MCF 10A (cell line): ENCODE data around the gene FKBP1B. TPM values are rescaled to one million over a fixed set of nuclear protein-coding genes. Genes with fewer than 3 reads are reported as not detected.

Experiments
- BruUV-seq: library from RNA; stranded (reverse); fragments of 400-500 nt; replicated peaks from 2 replicates; lab custom pipeline; 2021; lab: Mats Ljungman, UMichigan
- CTCF ChIA-PET: fragments of 300-600 bp; sonication (Branson Sonifier 250); formaldehyde crosslinking; extraction: SDS; loops from one replicate; lab custom pipeline; 2021; ENCODE audit warnings: antibody characterized with exemption, inconsistent platforms; lab: Yijun Ruan, JAX
- POLR2A ChIA-PET: fragments of 300-600, 350-650 bp; sonication (Branson Sonifier 250); formaldehyde crosslinking; extraction: SDS; loops from one replicate; lab custom pipeline; 2020; ENCODE audit warnings: antibody characterized with exemption, inconsistent platforms; lab: Yijun Ruan, JAX
- DNase-seq: peaks from one replicate; pipeline ENCODE4 v3.0.0-alpha.2; 2018; ENCODE audit not compliant: unreplicated experiment
- H3K27ac Mint-ChIP-seq: one replicate; pipeline ENCODE4 v1.8.0; 2022; ENCODE audit warnings: mild to moderate bottlenecking, low read depth, mixed read lengths; ENCODE audit not compliant: unreplicated experiment
- H3K27me3 Mint-ChIP-seq: one replicate; pipeline ENCODE4 v1.8.0; 2022; ENCODE audit warnings: mixed read lengths; ENCODE audit not compliant: insufficient read depth, unreplicated experiment
- H3K36me3 Mint-ChIP-seq: one replicate; pipeline ENCODE4 v1.8.0; 2022; ENCODE audit warnings: mild to moderate bottlenecking, moderate library complexity, mixed read lengths; ENCODE audit not compliant: insufficient read depth, unreplicated experiment
- H3K4me1 Mint-ChIP-seq: one replicate; pipeline ENCODE4 v1.8.0; 2022; ENCODE audit warnings: mixed read lengths; ENCODE audit not compliant: insufficient read depth, unreplicated experiment
- H3K4me3 Mint-ChIP-seq: one replicate; pipeline ENCODE4 v1.8.0; 2022; ENCODE audit warnings: mild to moderate bottlenecking, moderate library complexity, mixed read lengths; ENCODE audit not compliant: unreplicated experiment
- H3K9me3 Mint-ChIP-seq: one replicate; pipeline ENCODE4 v1.8.0; 2022; ENCODE audit warnings: mixed read lengths; ENCODE audit not compliant: unreplicated experiment
- intact Hi-C: fragments of 100-400 bp; cut with micrococcal nuclease; formaldehyde crosslinking; loops from 2 replicates; pipeline ENCODE4 v1.14.1; 2022
- total RNA-seq: library from RNA; stranded (reverse); gene quantifications from 2 replicates; pipeline ENCODE4 v1.2.3, GENCODE V29; 2022
- TF ChIP-seq, protein P1 (sequence below): fragments of 200-600 bp; IDR thresholded peaks from one replicate; pipeline ENCODE4 v1.8.0; 2022; ENCODE audit warnings: antibody characterized with exemption, mild to moderate bottlenecking; ENCODE audit not compliant: unreplicated experiment

The FKBP1B gene
- total RNA-seq, 1 experiment from 2014 or later: 1.7 TPM

DNA sequence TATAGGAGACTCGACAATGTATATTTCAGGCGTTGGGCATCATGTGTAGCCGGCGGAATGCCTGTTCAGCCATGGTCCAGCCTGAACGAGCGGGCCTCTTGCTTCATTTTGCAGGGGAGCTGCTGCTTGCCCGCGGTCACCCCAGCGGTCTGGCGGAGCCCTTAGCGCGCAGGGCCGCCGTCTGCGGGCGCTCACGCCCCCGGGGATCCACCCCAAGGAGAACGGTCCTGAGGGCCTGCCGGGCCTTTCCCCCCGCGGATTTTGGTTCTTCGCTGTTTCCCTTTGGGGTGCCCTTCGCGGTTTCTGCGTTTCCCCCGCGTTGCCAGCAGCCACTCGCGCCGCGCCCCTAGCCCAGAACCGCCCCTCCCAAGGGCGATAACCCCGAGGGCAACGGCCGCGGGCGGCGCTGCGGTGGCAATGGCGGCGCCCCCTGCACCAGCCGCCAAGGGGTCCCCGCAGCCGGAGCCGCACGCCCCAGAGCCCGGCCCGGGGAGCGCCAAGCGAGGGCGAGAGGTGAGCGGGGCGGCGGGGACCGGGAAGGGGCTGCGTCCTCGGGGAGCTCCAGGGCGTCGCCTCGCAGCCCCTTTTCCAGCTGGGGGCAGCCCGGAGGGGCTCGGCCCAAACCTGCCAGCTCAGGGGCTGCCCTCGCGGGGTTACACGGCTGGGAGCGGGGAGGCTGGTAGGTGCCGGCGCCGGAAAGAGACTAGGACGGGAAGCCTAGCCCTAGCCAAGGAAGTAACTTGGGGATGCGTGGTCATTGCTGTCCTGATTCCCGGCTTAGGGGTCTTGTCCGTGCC is 39.7 kb upstream of the FKBP1B start, which contains the start of gene MFSD2B:
Gene MFSD2B, plus strand, starts transcription at position 406 of the 797 bp plus-strand sequence. Its CDS starts 12 bp downstream, at position 418.
- BruUV-seq: no TSS peak
- Mint-ChIP-seq H3K27me3 (no peaks in the 10 kb centered on the region), H3K36me3 (no peaks in the 10 kb centered on the region), H3K4me3 (no peak within 1 kb of the TSS), H3K27ac (no peak within 1 kb of the TSS), H3K4me1 (no peaks in the 10 kb centered on the region), H3K9me3 (no peaks in the 10 kb centered on the region)
- TF ChIP-seq, protein P1, sequence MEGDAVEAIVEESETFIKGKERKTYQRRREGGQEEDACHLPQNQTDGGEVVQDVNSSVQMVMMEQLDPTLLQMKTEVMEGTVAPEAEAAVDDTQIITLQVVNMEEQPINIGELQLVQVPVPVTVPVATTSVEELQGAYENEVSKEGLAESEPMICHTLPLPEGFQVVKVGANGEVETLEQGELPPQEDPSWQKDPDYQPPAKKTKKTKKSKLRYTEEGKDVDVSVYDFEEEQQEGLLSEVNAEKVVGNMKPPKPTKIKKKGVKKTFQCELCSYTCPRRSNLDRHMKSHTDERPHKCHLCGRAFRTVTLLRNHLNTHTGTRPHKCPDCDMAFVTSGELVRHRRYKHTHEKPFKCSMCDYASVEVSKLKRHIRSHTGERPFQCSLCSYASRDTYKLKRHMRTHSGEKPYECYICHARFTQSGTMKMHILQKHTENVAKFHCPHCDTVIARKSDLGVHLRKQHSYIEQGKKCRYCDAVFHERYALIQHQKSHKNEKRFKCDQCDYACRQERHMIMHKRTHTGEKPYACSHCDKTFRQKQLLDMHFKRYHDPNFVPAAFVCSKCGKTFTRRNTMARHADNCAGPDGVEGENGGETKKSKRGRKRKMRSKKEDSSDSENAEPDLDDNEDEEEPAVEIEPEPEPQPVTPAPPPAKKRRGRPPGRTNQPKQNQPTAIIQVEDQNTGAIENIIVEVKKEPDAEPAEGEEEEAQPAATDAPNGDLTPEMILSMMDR: no peak
- POLR2A ChIA-PET: interaction anchor here (0.6 kb wide), 1 partner anchor 17 kb away, joined by 3 read pairs; no protein-coding TSS in a partner anchor
- intact Hi-C loops: no loop called here
- DNase-seq: no peak
- CTCF ChIA-PET: interaction anchor here (0.8 kb wide), 1 partner anchor 74 kb away, joined by 4 read pairs; no protein-coding TSS in a partner anchor

DNA sequence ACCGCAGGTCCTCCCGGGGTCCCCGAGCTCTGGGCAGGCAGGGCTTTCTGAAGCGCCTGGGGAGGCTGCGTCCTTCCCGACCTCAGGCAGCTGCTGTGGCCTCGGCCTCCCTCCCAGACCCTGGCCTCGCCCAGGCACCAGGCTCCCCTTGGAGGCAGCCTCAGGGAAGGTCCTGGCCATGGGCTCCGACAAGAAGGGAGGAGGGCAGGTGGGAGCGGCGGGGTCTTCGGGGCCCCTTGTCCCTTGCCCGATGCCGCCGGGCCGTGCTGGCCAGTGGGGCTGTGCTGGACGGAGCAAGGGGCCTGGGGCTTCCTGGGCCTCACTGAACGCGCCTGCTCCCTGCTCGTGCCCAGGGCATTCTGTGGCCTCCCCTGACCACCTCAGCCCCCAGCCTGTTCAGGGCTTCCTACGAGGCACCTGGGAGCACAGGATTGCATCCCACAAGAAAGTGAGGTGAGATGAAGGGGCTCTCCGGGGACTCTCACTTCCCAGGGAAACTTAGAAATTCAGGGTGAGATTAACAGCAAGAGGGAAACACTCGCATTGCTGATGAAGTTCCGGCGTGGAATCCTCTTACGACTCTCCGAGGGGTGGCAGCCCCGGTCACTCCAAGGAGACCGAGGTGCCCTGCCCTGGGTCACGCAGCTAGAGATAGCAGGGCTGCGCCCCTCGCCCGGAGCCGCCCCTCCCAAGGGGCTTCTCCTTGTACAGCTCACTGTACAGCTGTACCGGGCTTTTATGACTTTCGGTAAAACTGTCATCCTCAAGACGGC is 38.9 kb upstream of the FKBP1B start:
- BruUV-seq: no TSS peak

DNA sequence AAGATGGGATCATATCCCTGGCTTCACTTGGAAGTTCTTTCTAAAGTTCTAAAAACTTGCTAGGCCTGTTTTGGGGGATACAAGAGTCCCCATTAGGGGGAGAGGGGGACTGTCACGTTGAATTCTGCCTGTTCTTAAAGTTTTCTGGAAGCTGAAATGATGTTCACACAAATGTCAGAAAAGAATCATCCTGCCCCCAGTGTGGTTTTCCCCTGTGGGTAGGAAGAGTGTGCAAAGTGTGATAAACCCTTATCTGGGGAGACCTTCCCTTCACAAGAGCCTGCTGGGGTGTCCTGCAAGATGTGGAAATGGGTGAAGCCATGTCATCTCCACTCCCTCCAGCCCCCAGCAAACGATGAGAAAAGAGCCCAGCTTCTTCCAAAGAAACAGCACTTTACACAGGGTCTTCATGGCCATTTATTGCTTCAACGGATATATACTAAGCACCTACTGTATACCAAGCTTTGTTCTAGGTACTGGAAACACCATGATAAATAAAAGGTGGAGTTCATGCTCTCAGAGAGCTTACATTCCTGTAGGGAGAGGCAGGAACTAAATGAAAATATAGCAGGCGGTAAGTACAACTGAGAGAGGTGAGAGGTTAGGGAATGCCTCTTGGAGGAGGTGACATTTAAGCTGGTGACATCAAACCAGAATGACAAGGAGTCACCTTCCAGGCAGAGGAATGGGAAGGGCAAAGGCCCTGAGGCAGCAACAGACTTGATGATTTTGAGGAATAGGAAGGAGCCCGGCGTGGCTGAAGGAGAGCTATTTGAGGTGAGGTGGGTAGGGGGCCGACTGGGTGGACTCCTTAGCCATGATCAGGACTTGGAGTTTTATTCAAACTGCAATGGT is 38.1 kb upstream of the FKBP1B start:
- Mint-ChIP-seq H3K36me3 (no peaks in the 10 kb centered on the region), H3K4me3 (no peak overlapping the region), H3K4me1 (peaks cover 8% of the 10 kb centered on the region), H3K27me3 (no peaks in the 10 kb centered on the region), H3K27ac (no peak overlapping the region), H3K9me3 (no peaks in the 10 kb centered on the region)
- POLR2A ChIA-PET: interaction anchor here (0.6 kb wide), 1 partner anchor 698 kb away, joined by 3 read pairs; no protein-coding TSS in a partner anchor
- no TSS peak for BruUV-seq
- TF ChIP-seq, protein P1: no peak
- intact Hi-C loops: no loop called here
- no peak for DNase-seq
- CTCF ChIA-PET: interaction anchor here (0.7 kb wide), 1 partner anchor 97 kb away, joined by 3 read pairs; no protein-coding TSS in a partner anchor

More for the DNA sequence above, 38.9 kb upstream of the FKBP1B start:
- Mint-ChIP-seq H3K27me3 (no peaks in the 10 kb centered on the region), H3K9me3 (no peaks in the 10 kb centered on the region), H3K4me1 (peaks cover under 1% of the 10 kb centered on the region), H3K36me3 (no peaks in the 10 kb centered on the region), H3K4me3 (no peak overlapping the region), H3K27ac (no peak overlapping the region)
- TF ChIP-seq, protein P1: no peak
- intact Hi-C loops: no loop called here
- CTCF ChIA-PET: no interaction called here
- POLR2A ChIA-PET: no interaction called here
- no peak for DNase-seq
